CD4-positive, alpha-beta T cell treated with Interleukin-10 for 1 hour (primary cell): ENCODE measurements around the gene MED27.

Experiments used
- DNase-seq: peaks from one replicate; pipeline ENCODE4 v3.0.0-alpha.2; 2020

MED27 gene

DNA sequence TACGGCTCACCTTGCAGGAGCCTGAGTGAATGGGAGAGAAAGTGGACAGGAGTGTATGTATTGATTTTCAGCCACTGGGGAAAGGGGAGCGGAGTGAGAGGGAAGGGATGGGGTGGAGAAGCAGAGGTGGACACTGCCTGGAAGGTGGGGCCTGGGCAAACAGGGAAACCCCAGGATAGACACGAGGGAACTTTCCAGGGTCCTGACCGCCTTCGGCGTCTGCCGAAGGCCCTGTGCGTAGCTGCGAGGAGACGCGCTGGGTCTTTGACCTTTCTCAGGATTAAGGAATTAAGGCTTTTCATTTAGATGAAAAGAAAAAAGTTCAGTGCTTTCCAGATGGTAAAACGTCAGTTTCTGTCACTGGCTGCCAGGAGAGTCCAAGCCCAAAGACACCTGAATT lies 205.2 kb downstream of the MED27 start:
- no peak for DNase-seq

DNA sequence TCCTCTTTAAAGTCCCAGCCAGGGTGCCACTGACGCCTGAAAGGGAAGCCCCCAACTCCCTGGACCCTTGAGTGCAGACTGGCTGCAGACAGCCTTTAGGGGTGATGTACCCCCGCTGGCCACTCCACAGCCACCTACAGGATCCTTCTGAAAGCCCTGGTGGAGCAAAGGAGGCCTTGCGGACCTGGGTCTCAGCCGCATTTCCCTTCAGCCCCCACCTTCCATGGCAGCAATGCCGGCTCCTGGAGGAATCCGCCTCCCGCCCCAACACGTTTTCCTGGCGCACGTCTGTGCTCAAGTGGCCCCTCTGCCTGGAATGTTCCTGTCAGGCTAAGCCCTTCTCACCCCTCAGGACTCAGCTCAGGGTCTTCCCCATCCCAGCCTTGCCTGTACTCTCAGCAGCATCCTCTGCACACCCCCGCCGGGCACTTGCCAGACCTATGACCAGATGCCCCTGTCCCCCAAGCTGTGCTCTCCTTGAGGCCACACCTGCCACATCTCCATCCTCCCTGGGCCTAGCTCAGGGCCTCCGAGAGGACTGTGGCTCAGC lies 205.7 kb downstream of the MED27 start:
- DNase-seq = no peak

DNA sequence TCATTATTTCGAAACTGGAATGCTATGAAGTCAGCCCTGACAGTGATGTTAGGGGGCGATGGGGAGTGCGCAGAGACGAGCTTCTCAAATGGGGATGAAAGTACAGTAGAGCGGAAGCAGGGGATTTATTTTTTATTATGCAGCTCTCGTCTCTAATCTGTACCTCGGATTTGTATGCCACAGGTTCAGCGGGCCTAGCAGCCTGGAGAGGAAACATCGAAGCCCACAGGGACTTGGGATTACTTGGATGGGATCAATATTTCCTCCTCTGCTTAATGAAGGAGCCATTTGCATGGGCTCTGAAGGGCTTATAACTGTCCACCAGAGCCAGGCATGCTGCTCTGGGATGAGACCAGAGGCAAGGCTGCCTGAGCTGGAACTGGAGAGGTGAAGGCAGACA lies 206.3 kb downstream of the MED27 start:
- no peak for DNase-seq

DNA sequence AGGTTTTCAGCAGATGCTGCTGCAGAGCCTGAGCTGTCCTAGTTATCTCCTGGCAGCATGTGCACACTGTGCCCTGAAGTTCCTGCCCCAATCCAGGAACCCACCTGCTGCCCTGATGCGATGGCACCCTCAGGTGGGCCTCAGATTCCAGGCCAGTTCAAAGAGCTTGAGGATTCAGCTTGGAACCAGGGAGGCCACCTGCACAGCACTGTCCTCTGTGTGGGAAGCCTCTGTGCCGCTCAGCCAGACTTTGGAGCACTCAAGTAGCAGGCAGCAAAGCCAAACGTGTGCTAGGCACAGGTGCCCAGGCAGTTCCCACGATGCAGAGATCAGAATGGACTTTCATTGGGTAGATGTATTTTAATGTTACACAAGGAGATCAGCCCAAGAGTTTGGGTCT lies 207.0 kb downstream of the MED27 start:
- no peak for DNase-seq

- DNase-seq = no peak
These were observed 207.7 kb downstream of the MED27 start for GRCh38 chr9:131872006-131872405.

DNA sequence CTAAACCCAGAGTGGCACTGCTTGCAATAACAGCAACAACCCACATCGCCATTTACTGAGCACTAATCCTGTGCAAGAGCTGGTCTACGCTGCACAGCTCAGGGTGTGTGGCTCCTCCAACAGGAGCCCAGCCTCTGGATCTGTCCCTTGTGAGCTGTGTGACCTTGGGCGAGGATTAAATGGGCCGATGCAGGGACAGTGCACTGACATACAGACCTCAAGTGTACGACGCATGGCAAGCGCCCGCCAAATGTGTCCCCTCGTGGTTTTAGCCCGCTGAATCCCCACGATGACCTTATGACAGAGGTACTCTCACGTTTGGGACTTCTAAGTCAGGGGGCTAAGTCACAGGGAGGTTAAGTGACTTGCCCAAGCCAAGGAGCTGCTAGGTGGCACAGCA lies 209.5 kb downstream of the MED27 start:
- no peak for DNase-seq

DNA sequence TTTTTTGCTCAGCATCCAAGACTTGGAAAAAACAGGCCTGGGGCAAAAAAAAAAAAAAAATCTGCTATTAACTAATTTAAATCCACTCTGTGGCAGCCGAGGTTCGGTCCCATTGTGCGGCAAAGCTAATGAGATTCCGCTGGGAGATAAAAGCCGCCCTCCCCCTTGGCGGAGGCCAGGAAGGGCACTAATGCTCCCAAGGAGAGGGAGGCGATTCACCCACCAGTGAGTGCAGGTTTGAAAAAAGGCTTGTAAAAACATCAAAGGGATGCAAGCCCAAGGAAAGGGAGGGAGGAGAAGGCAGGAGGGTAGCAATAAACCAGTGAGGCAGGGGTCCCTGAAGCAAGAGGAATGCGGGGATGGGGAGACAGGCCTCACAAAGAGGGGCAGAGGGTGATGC lies 210.3 kb downstream of the MED27 start:
- no peak for DNase-seq

- DNase-seq = no peak
These were observed 210.9 kb downstream of the MED27 start for GRCh38 chr9:131868766-131869165.

DNA sequence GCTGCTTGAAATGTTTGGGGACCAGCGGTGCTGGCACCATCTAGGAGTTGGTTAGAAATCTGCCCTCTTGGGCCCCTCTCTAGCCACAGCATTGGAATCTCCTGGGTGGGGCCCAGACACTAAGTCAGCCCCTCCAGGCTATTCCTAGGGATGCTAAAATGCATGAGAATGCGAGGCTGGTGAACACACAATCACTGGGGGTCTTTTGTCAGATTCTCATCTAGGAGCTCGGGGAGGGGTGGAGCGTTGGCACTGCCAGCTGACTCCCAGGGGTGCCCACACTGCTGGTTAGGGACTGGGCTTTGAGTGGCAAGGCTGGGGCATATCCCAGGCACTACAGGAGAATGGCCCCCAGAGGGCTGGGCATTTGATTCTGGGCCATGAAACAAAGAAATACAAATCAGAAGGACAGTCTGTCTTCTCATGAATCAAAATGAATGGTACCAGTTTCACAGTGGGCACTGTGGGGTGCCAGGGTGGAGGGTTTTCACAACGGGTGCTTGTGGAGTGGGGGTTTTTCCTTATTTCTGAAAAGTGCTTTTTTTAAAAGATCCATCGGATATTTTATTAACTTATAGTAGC lies 212.0 kb downstream of the MED27 start:
- no peak for DNase-seq

- no peak for DNase-seq
These were observed 214.0 kb downstream of the MED27 start for GRCh38 chr9:131865446-131866195.

GRCh38 chr9:131864531-131864930 lies 215.1 kb downstream of the MED27 start:
- DNase-seq = no peak

GRCh38 chr9:131863306-131863896 lies 216.3 kb downstream of the MED27 start:
- DNase-seq = no peak

- no peak for DNase-seq
These were observed 217.4 kb downstream of the MED27 start for GRCh38 chr9:131862261-131862660.

DNA sequence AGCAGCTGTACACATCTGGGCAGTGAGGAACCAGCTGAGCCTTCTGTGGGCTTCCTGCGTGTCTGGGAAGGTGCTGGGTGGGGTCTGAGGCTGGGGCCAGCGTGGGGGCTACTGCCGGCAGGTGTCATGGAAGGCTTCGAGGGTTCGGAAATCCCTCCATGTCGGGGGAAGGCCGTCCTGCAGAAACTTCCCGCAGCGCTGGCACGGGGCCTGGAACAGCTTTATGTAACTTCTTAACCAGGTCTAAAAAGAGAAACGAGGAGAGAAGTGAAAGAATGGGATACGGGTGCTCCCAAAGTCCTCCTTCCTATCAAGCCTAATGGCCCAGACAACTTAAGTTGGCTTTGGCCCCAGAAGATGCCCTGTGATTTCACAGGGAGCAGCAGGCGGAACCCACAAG lies 219.2 kb downstream of the MED27 start:
- DNase-seq = no peak

GRCh38 chr9:131858147-131858546 lies 221.5 kb downstream of the MED27 start:
- DNase-seq = no peak

DNA sequence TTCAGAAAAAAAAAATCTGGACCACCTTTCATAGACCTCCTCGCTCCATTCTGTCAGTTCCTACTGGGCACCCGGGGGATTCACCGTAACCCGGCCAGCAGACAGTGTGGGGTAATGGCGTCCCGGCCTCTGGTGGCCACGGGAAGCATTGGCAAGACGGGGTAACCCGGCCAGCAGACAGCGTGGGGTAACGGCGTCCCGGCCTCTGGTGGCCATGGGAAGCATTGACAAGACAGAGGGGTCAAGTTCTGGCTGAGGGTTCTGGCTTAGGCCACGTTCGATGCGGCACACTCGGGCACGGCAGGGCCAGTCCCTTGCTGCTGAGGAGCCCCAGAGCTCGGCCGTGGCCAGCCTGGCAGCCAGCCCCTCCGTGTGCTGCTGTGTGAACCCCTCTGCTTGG lies 223.6 kb downstream of the MED27 start:
- DNase-seq = no peak

- DNase-seq = no peak
These were observed 224.6 kb downstream of the MED27 start for GRCh38 chr9:131854896-131855613.

DNA sequence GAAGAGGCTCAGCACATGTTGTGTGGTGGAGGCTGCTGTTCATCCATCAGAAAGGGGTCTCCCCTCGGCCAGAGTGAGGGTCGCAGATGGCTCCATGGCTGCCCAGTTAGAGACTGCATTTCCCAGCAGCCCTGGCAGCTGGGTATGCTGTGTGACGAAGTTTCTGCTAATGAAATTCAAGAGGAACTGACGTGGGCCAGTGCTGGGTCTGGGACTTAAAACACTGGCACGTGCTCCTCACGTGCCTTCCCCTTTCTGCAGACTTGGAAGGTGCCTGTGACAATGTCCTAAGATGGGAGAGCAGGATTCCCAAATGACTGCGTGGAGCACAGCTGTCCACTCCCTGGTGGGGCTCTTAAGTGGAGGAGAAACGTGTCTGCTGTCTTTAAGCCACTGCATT lies 225.3 kb downstream of the MED27 start:
- no peak for DNase-seq

- no peak for DNase-seq
These were observed 226.2 kb downstream of the MED27 start for GRCh38 chr9:131853434-131853833.

DNA sequence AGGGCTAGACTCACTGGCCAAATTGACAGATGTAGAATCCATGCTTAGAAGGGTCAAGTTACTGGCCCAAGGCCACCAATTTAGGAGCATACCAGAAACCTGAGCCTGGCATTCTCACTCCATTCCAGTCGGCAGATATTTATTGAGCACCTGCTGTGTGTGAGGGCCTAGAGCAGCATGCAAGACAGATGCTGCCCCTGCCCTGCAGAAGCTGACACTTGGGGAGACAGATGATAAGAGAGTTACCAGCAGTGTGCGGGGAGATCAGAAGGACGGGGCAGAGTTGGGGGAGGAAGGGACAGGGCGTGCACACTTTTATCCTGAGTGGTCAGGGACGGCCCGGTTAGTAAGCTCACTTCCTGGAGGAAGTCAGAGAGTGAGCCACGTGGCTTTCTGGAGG lies 228.3 kb downstream of the MED27 start:
- DNase-seq = no peak

GRCh38 chr9:131849391-131849790 lies 230.3 kb downstream of the MED27 start:
- DNase-seq = no peak

DNA sequence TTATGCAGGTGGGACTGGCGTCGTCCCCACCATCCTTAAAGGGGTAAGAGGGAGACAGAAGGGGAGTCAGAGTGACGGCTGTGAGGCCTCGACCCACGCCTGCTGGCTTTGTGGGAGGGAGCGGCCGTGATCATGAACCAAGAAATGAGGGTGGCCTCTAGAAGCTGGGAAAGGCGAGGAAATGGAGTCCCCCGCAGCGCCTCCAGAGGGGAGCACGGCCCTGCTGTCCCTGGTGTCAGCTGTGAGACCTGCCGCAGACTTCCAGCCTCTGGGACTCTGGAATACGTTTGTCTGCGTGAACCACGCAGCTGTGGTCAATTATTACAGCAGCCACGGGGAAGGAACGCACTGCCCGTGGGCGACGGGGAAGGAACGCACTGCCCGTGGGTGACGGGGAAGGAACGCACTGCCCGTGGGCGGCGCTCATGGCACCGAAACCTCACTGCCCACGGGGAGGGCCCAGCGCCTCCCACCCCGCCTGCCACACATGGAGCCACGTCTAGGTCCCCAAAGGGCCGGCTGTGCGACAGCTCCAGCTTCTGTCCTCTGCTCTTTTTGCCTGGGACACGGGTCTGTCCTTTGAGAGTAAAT lies 231.0 kb downstream of the MED27 start:
- no peak for DNase-seq

DNA sequence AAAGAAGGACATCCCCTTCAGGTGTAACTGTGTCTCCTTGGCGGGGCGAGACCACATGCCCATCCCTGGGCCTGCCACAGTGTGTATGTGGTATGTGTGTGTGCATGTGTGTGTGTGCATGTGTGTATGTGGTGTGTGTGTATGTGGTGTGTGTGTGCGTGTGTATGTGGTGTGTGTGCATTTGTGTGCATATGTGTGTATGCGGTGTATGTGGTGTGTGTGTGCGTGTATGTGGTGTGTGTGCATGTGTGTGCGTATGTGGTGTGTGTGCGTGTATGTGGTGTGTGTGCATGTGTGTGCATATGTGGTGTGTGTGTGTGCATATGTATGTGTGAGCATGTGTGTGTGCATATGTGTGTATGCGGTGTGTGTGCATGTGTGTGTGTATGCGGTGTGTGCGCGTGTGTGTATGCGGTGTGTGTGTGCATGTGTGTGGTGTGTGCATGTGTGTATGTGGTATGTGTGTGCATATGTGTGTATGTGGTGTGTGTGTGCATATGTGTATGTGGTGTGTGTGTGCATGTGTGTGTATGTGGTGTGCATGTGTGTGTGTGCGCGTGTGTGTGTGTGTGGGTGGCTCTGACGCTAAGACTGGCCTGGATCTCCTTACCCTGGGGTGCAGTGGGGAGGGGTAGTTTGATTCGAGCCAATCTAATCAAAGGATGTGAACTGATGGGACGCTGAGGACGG lies 231.9 kb downstream of the MED27 start:
- DNase-seq = no peak
